Hematopoietic multipotent progenitor cell treated with erythropoietin and hydrocortisone succinate and interleukin-3 and kit ligand, for 4 days (in vitro differentiated cells): Measurements from ENCODE around the gene CHRNA4.
"Not testable (repeated sequence)": the region's sequence is repeated elsewhere in the genome, so short reads cannot be mapped to it uniquely, and the experiment has no call there.

Experiments used
- DNase-seq: peaks from one replicate; pipeline ENCODE4 v3.0.0-alpha.2; 2015

The CHRNA4 gene

GRCh38 chr20:63306673-63307537, 54.2 kb downstream of the CHRNA4 start:
- DNase-seq: no peak

- not testable (repeated sequence) for DNase-seq
Measured at GRCh38 chr20:63305933-63306672, 55.0 kb downstream of the CHRNA4 start.

DNA sequence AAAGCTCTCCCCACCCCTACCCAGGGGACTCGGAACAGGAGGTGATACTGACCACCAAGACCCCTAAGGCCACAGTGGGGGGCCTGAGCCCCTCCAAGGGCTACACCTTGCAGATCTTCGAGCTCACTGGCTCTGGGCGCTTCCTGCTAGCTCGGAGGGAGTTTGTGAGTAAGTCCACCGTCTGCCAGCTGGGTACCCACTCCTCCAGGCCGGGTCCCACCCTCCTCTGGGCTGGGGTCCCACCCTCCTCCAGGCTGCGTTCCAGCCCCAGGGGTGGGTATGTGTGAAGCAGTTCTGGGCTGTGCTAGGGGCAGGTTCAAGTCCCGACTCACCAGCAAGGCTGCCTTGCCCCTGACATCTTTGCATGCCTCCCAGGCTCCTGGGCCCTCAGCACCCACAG, 55.8 kb downstream of the CHRNA4 start:
- no peak for DNase-seq

DNA sequence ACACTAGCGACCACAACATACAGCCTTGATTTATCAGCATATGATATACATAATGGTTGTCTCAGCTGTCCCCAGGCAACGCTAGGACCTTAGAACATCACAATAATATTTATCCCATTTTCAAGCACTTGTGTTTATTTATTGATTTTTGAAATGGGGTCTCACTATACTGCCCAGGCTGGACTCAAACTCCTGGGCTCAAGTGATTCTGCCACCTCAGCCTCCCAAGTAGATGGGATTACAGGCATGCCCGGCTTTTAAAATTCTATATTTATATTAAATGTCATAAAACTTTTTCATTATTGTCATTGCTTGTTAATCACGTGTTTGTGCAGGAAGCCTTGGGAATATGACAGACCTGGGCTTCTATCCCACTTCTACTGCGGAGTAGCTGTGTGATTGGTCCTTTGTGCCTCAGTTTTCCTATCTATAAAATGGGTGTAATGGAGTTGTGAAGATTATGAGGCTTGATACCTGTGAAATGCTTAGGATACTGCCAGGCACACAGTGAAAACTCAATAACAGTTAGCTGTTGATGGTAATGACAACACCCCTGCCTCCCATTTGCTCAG, 58.0 kb downstream of the CHRNA4 start:
- no peak for DNase-seq

GRCh38 chr20:63301671-63302070, 59.5 kb downstream of the CHRNA4 start:
- DNase-seq: no peak

DNA sequence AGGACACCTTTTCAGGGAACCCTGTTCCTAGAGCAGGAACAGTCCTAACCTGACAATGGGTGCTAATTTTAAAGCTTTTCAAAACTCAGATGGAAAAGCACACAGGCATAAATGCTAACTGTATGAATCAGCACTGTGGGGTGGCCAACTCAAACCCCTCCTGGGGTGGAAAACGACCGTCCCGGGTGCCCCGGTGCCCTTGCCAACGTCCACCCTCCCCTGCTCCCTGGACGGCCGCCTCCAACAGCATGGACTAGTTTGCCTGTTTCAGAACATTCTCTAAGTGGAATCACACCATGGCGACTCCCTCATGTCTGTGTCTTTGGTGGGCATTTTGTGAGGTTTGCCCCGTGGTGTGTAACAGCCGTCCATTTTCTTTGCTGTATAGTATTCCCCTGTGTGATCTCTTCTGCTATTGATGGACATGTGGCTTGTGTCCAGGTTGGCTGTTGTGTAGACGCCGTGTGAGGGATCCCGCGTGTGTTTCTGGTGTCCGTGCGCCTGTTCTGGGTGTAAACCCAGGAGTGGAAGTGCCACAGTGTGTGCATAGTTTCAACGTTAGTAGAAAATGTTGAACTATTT, 62.3 kb downstream of the CHRNA4 start:
- DNase-seq: no peak

DNA sequence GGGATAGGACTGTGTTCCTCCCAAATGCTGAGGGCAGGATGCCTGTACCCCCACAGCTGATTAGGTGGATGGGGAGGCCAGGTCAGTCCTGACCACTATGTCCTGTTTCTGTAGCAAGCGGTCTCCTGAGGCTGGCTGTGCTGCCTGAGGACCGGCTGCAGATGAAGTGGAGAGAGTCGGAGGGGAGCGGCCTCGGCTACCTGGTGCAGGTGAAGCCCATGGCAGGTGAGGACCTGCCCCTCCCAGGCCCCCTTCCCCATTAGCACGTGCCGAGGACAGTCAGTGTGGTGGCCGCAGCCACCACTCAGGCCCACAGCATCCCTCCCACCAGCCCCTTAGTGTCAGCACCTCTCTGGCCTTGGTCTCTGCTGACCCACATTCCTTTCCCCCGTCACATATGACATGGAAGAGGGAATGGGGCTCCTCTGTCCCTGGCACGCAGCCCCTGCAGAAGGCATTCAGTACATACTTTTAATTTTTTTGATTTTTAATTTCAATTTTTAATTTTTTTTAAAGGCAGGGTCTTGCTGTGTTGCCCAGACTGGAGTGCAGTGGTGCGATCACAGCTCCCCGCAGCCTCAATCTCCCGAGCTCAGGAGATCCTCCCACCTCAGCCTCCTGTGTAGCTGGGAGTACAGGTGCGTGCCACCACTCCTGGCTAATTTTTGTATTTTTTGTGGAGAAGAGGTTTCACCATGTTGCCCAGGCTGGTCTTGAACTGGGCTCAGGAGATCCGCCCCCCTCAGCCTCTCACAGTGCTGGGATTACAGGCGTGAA, 63.2 kb downstream of the CHRNA4 start:
- DNase-seq: no peak

DNA sequence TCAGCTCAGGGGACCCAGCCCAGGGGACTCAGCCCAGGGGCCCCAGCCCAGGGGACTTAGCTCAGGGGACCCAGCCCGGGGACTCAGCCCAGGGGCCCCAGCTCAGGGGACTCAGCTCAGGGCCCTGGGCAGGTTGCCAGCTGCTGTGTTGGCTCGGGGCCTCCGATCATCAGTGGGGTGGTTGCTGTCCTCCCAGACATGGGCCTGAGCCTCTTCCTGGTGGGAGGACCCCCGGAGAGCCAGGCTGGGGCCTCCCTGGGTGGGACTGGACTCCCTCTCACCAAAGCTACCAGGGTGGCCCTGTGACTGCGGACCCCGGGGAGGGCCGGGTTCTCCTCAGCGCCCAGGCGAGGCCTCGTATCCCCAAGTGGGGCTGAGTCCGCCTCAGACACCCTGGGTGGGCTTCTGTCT, 63.8 kb downstream of the CHRNA4 start:
- DNase-seq: no peak

GRCh38 chr20:63296531-63297299, 64.4 kb downstream of the CHRNA4 start:
- DNase-seq: no peak

GRCh38 chr20:63295846-63296245, 65.3 kb downstream of the CHRNA4 start:
- DNase-seq: no peak

DNA sequence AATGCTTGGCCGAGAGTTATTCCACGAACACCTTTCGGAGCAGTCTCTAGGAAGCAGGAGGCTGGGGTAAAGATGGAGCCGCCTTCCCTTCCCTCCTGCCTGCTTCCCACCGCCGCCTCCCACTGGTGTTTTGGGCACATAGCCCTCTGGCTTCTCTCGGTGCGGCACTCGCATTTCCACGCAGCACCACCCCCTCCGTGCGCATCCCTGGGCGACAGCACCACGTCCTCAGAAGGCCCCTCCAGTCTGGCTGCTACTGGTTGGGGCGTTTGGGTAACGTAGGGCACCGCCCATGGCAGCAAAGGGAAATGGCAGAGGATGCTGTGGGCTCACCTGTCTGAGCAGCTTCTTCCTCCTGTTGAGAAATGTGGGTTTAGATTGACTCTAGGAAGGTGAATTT, 65.7 kb downstream of the CHRNA4 start:
- DNase-seq: no peak

DNA sequence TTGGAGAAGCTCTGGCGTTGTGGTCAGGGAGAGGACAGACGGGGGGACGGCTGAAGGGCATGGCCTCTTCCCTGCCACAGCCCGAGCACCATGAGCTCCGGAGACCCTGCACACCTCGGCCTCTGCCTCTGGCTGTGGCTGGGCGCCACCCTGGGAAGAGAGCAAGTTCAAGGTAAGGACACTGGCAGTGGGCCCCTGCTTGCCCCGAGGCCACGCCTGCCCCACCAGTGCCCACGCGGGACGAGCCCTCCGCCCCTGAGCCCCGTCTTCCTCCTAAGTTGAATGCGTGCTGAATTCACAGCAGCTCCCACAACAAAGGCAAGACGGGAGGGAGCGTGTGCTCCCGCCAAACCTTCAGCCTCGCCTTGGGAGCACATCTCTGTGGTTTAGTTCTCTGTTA, 66.1 kb downstream of the CHRNA4 start:
- no peak for DNase-seq

DNA sequence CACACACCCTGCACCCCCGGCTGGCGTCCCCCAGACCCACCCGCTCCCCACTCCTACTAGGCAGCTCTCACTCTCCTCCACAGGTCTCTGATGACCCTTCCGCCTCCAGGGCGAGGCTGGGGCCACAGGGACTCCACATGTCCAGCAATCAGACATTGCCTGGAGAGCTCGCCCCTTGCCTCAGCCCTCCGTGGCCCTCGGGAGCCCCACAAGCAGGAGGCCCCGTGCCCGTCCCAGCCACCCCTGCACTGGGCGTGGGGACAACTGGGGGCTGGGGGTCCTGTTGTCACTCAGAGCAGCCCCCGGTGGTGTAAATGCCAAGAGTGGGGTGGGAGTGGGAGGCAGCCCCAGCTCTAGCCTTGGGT, 66.6 kb downstream of the CHRNA4 start:
- DNase-seq: no peak

DNA sequence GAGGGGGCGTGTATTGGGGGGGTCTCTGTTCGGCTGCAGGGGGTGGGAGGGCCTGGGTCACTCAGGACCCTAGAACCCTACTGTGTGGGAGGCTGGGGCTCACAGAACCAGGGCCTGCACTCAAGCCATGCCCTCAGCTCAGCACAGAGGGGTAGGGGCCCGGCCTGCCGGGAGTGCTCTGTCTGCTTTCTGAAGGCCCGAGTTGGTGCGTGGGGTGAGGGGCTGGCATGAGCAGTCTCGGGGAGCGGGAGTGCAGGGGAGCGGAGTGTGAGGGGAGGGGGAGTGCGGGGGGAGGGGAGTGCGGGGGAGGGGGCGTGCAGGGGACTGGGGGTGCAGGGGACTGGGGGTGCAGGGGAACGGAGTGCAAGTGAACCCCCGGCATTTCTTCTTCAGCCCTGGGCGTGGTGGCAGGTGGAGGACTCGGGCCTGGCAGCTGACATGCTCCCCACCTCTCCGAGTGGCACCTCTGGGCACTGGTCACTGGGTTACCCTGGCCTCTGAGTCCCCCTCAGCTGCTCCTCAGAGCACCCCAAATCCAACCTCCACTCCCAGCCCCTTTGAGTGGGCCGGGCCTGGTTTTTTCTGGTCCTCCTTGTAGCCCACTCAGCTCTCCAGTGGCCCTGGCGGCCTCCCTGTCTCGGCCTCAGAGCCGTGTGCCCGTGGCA, 67.1 kb downstream of the CHRNA4 start:
- DNase-seq: no peak

DNA sequence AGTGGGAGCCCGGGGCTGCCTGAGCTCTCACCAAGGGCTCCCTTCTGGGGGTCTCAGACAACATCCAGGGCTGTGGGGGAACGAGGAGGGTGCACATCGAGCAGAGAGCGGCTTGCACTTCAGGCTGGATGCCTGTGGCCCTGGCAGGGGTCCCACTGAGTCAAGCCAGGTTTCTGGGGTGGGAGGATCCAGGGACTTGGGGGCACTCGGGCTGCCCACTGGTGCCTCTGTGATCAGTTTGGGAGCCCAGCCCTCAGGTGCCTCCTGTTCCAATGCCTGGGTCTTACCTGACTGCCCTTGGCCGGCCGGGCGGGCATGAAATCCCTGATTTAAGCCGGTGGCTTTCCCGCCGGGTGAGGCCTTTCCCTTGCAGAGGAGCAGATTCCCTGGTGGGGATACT, 67.7 kb downstream of the CHRNA4 start:
- DNase-seq: no peak
